HCT116 (cell line): ENCODE measurements around the gene AJUBA. TPM values are rescaled to one million over a fixed set of nuclear protein-coding genes. Genes with fewer than 3 reads are reported as not detected.

ENCODE experiments used
- ATAC-seq: fragments of 200-7000 bp; cut with Tn5 transposase; 2 replicates; pipeline ENCODE4 v1.9.1; 2020; ENCODE audit warnings: mild to moderate bottlenecking, moderate library complexity
- BruUV-seq: library from RNA; stranded (reverse); fragments of 400-500 nt; replicated peaks from 2 replicates; lab custom pipeline; 2021; lab: Mats Ljungman, UMichigan
- CTCF ChIA-PET: fragments of 300-600 bp; sonication (Branson Sonifier 250); formaldehyde crosslinking; loops from one replicate; lab custom pipeline; 2021; ENCODE audit warnings: antibody characterized with exemption; lab: Charles Lee
- POLR2A ChIA-PET: fragments of 300-600, 350-600 bp; sonication (Branson Sonifier 250); formaldehyde crosslinking; loops from one replicate; lab custom pipeline; 2021; ENCODE audit warnings: antibody characterized with exemption; lab: Charles Lee
- RAD21 ChIA-PET, 2 experiments: fragments of 300-600 bp; sonication (Branson Sonifier 250); formaldehyde crosslinking; loops; one replicate each; lab custom pipeline; 2023; ENCODE audit warnings: low total read pairs in 2 of 2; ENCODE audit not compliant: uncharacterized antibody in 2 of 2, unreplicated experiment in 2 of 2, low non-redundant PET in 1 of 2; lab: Charles Lee
- DNase-seq: peaks from one replicate; pipeline ENCODE4 v3.0.0-alpha.2; 2010; ENCODE audit warnings: low read depth, low spot score
- H2AFZ ChIP-seq: fragments of 200-600 bp; shearing (Covaris generic), sonication (generic); 2 replicates; pipeline ENCODE4 v1.6.1; 2017; ENCODE audit warnings: low read depth, mixed run types, mixed read lengths, antibody characterized with exemption, low read length; ENCODE audit not compliant: poor library complexity, severe bottlenecking
- H3K27ac ChIP-seq: 2 replicates; pipeline ENCODE4 v1.5.1; 2012; ENCODE audit warnings: low read depth, low read length
- H3K27me3 ChIP-seq: fragments of 200-600 bp; sonication (generic); 2 replicates; pipeline ENCODE4 v1.6.1; 2016; ENCODE audit warnings: mixed run types, low read length, mixed read lengths; ENCODE audit not compliant: insufficient read depth
- H3K36me3 ChIP-seq, 2 experiments: fragments of 200-500 bp in 1 of 2; fragments of 200-600 bp in 1 of 2; sonication (Bioruptor generic) in 1 of 2; sonication (generic) in 1 of 2; 2 replicates each; pipeline versions ENCODE4 v1.5.1 to v1.6.1; 2014 to 2016; ENCODE audit warnings: low read length in 2 of 2, inconsistent platforms in 1 of 2, mixed read lengths in 1 of 2, mixed run types in 1 of 2; ENCODE audit not compliant: insufficient read depth in 2 of 2, control insufficient read depth in 1 of 2
- H3K4me1 ChIP-seq, 2 experiments: fragments of 200-600 bp in 1 of 2; sonication (generic) in 1 of 2; 2 replicates each; pipeline versions ENCODE4 v1.5.1 to v1.6.1; 2012 to 2017; ENCODE audit warnings: low read length in 2 of 2, inconsistent platforms in 1 of 2, mild to moderate bottlenecking in 1 of 2, mixed read lengths in 1 of 2, mixed run types in 1 of 2, moderate library complexity in 1 of 2; ENCODE audit not compliant: insufficient read depth in 2 of 2, control insufficient read depth in 1 of 2
- H3K4me2 ChIP-seq: fragments of 200-600 bp; sonication (generic); 2 replicates; pipeline ENCODE4 v1.6.1; 2017; ENCODE audit warnings: mixed run types, low read length, mixed read lengths
- H3K4me3 ChIP-seq, 2 experiments: fragments of 200-600 bp in 1 of 2; sonication (generic) in 1 of 2; replicated peaks in 1 of 2; 2 replicates each; pipeline ENCODE4 v1.5.1; 2011 to 2016; ENCODE audit warnings: low read length in 2 of 2, control low read depth in 1 of 2, low read depth in 1 of 2, mild to moderate bottlenecking in 1 of 2, mixed read lengths in 1 of 2, mixed run types in 1 of 2
- H3K79me2 ChIP-seq: fragments of 200-600 bp; sonication (generic); 2 replicates; pipeline ENCODE4 v1.6.1; 2017; ENCODE audit warnings: mild to moderate bottlenecking, mixed run types, low read length, moderate library complexity, mixed read lengths; ENCODE audit not compliant: insufficient read depth
- H3K9ac ChIP-seq: fragments of 200-600 bp; sonication (generic); 2 replicates; pipeline ENCODE4 v1.6.1; 2016; ENCODE audit warnings: low read length, mixed read lengths
- H3K9me2 ChIP-seq: fragments of 200-600 bp; sonication (generic), shearing (Covaris generic); 2 replicates; pipeline ENCODE4 v1.6.1; 2017; ENCODE audit warnings: mixed run types, mild to moderate bottlenecking, moderate library complexity; ENCODE audit not compliant: insufficient read depth
- H3K9me3 ChIP-seq, 2 experiments: fragments of 200-500 bp in 1 of 2; fragments of 200-600 bp in 1 of 2; sonication (Bioruptor generic) in 1 of 2; sonication (generic) in 1 of 2; 2 replicates each; pipeline ENCODE4 v1.6.1; 2014 to 2017; ENCODE audit warnings: low read length in 2 of 2, mixed read lengths in 2 of 2, inconsistent platforms in 1 of 2, low read depth in 1 of 2, mild to moderate bottlenecking in 1 of 2, mixed run types in 1 of 2, moderate library complexity in 1 of 2; ENCODE audit not compliant: control insufficient read depth in 1 of 2, insufficient read depth in 1 of 2
- H4K20me1 ChIP-seq: fragments of 200-600 bp; sonication (generic), shearing (Covaris generic); 2 replicates; pipeline ENCODE4 v1.6.1; 2017; ENCODE audit warnings: mixed run types, mild to moderate bottlenecking, moderate library complexity; ENCODE audit not compliant: insufficient read depth
- EGR1 ChIP-seq: IDR thresholded peaks from 2 replicates; pipeline ENCODE4 v1.6.1; 2012; ENCODE audit warnings: low read depth
- JUND ChIP-seq: IDR thresholded peaks from 2 replicates; pipeline ENCODE4 v1.6.1; 2012
- SIN3A ChIP-seq: IDR thresholded peaks from 2 replicates; pipeline ENCODE4 v1.6.1; 2012; ENCODE audit warnings: low read depth
- TCF7L2 ChIP-seq: IDR thresholded peaks from 2 replicates; pipeline ENCODE4 v1.7.0; 2011; ENCODE audit warnings: borderline replicate concordance, inconsistent platforms; ENCODE audit not compliant: insufficient read depth, insufficient read length; ENCODE audit errors: extremely low read depth
- YY1 ChIP-seq: IDR thresholded peaks from 2 replicates; pipeline ENCODE4 v1.6.1; 2011; ENCODE audit warnings: low read length, low read depth, moderate library complexity, mild to moderate bottlenecking; ENCODE audit not compliant: insufficient replicate concordance; ENCODE audit errors: extremely low read depth
- intact Hi-C: fragments of 100-400 bp; cut with micrococcal nuclease; formaldehyde crosslinking; loops from 2 replicates; pipeline ENCODE4 v1.10.0; 2022
- total RNA-seq: library from RNA; stranded (reverse); gene quantifications from one replicate; pipeline ENCODE4 v1.2.1, GENCODE V29; 2021; ENCODE audit not compliant: unreplicated experiment
- TF ChIP-seq, protein P1 (sequence below): IDR thresholded peaks from 2 replicates; pipeline ENCODE4 v1.6.1; 2012
- TF ChIP-seq, protein P2 (sequence below): IDR thresholded peaks from 2 replicates; pipeline ENCODE4 v1.6.1; 2012
- TF ChIP-seq, protein P3 (sequence below): IDR thresholded peaks from 2 replicates; pipeline ENCODE4 v1.6.1; 2011; ENCODE audit warnings: mild to moderate bottlenecking, low read length, moderate library complexity; ENCODE audit not compliant: insufficient replicate concordance; ENCODE audit errors: extremely low read depth

Gene AJUBA
- total RNA-seq, 1 experiment from 2014 or later = 39.7 TPM

DNA sequence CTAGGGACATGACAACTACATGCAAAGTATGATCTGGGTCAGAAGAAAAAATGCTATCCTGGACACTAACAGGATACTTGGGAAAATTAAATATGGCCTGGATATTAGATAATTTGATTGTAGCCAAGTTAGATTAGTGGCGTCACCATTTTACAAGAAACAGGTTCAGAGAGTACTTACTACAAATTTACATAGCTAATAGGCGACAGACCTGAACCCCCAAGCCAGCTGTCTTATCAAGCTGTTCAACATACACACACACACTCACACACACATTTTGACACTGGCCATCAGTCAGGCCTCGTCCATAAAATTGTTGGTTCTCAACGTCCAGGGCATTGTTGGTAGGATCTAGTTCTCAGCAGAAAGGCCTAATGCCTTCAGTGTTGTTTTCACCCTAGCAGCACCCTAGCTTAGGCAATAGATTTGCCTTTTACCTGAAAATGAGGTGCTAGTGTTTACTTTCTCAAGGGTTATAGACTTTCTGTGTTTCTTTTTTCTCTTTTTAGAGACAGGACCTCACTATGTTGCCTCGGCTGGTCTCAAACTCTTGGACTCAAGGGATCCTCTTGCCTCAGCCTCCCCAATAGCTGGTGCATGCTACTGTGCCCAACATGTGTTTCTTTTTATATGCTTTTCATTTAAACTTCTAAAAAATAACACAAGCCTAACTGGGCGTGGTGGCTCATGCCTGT lies 30.9 kb upstream of the AJUBA start:
- H3K79me2 ChIP-seq = no peaks in the 10 kb centered on the region
- H3K4me1 ChIP-seq = peaks cover 15 to 32% of the 10 kb centered on the region in 2 experiments
- ChIA-PET RAD21 (no interaction called here), POLR2A (no interaction called here), CTCF (interaction anchor here (0.8 to 1.3 kb wide), 2 partner anchors 27 to 43 kb away, joined by 3 to 4 read pairs; no protein-coding TSS in a partner anchor)
- H3K27ac ChIP-seq = no peak overlapping the region
- H3K27me3 ChIP-seq = no peaks in the 10 kb centered on the region
- H3K4me2 ChIP-seq = no peak overlapping the region
- no peak overlapping the region for H3K4me3 ChIP-seq
- H3K9me2 ChIP-seq = no peaks in the 10 kb centered on the region
- TF ChIP-seq EGR1 (no peak), TCF7L2 (no peak), SIN3A (no peak), JUND (no peak), YY1 (no peak)
- TF ChIP-seq, protein P1, sequence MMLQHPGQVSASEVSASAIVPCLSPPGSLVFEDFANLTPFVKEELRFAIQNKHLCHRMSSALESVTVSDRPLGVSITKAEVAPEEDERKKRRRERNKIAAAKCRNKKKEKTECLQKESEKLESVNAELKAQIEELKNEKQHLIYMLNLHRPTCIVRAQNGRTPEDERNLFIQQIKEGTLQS = no peak
- TF ChIP-seq, protein P2, sequence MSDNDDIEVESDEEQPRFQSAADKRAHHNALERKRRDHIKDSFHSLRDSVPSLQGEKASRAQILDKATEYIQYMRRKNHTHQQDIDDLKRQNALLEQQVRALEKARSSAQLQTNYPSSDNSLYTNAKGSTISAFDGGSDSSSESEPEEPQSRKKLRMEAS = no peak
- TF ChIP-seq, protein P3, sequence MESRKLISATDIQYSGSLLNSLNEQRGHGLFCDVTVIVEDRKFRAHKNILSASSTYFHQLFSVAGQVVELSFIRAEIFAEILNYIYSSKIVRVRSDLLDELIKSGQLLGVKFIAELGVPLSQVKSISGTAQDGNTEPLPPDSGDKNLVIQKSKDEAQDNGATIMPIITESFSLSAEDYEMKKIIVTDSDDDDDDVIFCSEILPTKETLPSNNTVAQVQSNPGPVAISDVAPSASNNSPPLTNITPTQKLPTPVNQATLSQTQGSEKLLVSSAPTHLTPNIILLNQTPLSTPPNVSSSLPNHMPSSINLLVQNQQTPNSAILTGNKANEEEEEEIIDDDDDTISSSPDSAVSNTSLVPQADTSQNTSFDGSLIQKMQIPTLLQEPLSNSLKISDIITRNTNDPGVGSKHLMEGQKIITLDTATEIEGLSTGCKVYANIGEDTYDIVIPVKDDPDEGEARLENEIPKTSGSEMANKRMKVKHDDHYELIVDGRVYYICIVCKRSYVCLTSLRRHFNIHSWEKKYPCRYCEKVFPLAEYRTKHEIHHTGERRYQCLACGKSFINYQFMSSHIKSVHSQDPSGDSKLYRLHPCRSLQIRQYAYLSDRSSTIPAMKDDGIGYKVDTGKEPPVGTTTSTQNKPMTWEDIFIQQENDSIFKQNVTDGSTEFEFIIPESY = no peak
- H3K9me3 ChIP-seq = no peaks in the 10 kb centered on the region
- no peaks in the 10 kb centered on the region for H3K36me3 ChIP-seq
- H3K9ac ChIP-seq = no peak overlapping the region
- H2AFZ ChIP-seq = no peak overlapping the region
- intact Hi-C loops = no loop called here
- DNase-seq (no peak), ATAC-seq (no peak)
- no peaks in the 10 kb centered on the region for H4K20me1 ChIP-seq
- no TSS peak for BruUV-seq
